Brain pericyte (primary cell): ENCODE data around the gene AHCYL2.
"Not testable (repeated sequence)": the region's sequence is repeated elsewhere in the genome, so short reads cannot be mapped to it uniquely, and the experiment has no call there.

Experiments
- DNase-seq: peaks from one replicate; pipeline ENCODE4 v3.0.0-alpha.2; 2012; ENCODE audit warnings: low read depth, low spot score

Gene AHCYL2

DNA sequence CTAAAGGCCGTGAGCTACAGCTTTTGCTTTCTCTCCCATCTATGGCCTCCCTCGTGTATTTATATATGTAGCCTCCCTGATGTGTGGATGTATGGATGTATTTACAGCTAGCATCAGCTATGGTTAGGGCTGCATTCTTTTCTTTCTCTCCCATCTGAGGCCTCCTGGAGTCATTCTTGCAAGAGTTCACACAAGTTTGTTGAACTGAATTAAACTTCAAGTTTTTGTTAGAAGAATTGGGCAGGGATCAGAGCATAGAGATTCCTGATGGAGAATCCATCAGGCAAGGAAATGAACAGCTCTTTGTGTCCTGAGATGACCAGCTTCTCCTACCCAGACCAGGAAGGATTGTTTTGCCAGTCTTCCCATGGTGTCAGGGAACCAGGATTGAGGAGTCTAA lies 60.3 kb downstream of the AHCYL2 start:
- DNase-seq = no peak

GRCh38 chr7:129292861-129293260 lies 68.0 kb downstream of the AHCYL2 start:
- DNase-seq = no peak

DNA sequence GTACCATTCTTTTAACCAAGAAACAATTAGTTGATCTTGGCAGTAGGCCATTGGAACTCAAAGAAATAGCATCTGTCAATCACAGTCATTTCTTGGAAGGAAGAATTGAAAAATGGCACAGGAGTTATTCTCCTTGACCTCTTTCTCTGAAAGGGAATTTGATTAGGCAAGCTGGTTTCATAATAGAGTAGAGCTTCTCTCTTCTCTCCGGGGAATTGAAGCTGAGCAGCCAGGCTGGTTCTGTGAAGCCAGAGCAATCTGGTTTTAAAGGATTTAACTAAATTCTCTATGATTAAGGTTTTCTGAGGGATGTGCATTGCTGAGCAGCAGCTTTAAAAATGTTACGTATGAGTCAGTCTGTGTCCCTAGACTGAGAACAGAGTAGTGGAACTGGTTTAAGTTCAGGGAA lies 70.2 kb downstream of the AHCYL2 start:
- DNase-seq = peak; percentile 45

DNA sequence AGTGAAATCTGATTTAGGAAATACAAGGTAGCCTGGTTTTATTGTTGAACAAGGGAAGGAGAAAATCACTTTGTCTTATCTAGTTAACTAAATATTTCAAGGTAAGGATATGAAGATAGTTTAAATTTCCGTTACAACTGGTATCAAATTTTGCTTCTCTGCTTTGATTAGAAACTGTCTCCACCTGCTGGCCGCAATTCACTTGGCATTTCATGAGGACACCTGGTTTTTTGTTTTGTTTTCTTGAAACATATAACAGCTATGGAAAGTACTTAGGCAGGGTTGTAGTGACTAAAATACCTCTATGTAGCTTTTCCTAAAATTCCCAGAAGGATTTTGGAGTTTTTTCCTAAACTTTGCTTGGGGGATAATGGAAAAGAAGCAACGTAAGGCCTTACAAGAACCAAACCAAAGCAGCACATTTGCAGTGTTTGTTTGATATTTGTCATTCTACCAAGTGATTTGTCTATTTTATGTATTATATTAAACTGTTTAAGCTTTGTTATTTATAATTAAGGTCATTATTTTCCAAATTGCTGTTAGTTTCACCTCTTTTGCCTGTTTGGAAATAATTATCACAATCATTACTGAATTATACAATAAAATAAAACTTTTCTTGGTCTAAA lies 73.6 kb downstream of the AHCYL2 start:
- DNase-seq = no peak

DNA sequence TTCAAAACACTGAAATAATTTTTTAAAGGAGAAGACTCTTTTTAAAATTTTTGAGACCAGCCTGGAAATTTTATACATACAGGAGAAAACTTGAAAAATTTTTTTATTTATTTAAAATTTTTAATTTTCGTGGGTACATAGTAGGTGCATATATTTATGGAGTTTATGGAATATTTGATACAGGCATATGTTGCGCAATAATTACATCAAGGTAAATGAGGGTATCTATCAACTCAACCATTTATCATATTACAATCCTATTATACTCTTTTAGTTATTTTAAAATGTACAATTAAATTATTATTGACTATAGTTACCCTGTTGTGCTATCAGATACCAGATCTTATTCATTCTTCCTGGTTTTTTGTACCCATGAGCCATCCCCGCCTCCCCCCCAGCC lies 75.1 kb downstream of the AHCYL2 start:
- DNase-seq = no peak

DNA sequence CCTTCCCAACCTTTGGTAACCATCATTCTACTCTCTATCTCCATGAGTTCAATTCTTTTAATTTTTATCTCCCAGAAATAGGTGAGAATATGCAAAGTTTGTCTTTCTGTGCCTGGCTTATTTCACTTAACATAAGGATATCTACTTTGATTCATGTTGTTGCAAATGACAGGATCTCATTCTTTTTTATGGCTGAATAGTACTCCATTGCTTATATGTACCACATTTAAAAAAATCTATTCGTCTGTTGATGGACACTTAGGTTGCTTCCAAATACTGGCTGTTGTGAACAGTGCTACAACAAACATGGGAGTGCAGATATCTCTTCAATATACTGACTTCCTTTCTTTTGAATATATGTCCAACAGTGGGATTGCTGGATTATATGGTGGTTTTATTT lies 75.5 kb downstream of the AHCYL2 start:
- DNase-seq = not testable (repeated sequence)

DNA sequence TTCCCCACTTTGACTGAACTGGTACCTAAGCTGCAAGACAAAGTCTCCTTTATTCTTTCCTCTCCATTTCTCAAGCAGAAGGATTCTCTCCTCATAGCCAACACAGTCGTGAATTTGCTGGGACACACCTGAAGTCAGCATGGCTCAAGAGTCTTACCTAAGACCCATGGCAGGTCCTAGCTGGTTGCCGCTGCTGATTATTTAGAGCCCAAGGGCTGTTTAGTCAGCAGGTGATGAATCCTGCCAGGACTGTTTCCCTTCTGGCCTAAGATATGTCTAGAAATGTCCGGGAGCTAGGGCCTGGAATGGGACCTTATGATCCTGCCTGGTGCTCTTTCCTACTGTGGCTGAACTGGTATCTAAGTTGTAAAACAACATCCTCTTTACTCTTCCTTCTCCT lies 82.8 kb downstream of the AHCYL2 start:
- DNase-seq = no peak

DNA sequence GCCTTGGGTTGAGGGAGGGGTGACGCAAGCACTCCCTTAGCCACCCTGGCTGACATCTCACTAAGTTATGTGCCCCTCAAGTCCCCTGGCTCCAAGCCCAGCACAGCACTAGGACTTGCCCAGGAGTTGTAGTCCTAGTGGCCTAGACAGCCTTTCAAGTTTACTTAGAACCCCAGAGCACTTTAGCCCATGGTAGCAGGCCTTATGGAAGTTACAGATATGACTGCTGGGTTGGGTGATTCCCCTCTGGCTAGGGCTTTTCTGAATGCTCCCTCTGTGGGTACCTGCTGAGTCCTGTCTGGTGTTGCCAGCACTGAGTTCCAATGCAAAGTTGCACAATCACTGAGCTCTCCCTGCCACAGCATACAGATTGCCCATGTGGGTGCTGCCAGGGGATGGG lies 83.2 kb downstream of the AHCYL2 start:
- no peak for DNase-seq

GRCh38 chr7:129311429-129311828 lies 86.6 kb downstream of the AHCYL2 start:
- no peak for DNase-seq

DNA sequence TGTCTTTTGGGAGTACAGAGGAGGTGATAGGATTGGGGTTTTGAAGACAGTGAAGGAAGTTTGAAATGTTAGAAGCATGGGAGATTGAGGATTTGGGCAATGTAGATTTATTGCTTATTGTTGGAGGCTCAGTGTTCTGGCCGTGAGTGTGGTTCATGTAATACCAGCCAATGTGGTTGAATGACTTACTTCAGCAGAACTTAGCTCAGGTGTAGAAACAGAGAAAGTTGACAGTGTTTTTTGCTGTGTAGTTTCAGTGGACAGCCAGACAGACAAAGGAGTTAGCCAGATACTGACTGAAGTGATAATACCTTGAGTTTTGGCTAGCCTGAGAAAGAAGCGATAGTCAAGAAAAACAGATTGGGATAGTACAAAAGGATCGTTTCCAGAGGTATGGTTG lies 88.5 kb downstream of the AHCYL2 start:
- DNase-seq = no peak

DNA sequence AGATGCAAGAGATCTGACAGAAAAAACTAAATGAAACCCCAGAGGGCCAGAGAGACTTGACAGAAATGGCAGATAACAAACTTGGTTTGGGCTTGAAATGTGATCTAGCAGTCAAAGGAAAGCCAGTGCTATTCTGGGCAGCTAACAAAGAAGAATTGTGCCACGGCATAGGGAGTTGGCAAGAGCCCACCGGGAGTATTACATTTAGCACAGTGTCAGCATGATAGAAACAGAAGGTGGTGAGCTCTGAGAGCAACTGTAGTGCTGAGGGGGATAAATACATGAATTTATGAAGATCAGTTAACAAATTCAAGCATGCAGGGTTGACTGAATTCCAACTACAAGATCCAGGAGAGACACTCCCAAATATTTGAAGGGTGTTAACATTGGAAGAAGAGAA lies 91.1 kb downstream of the AHCYL2 start:
- no peak for DNase-seq

DNA sequence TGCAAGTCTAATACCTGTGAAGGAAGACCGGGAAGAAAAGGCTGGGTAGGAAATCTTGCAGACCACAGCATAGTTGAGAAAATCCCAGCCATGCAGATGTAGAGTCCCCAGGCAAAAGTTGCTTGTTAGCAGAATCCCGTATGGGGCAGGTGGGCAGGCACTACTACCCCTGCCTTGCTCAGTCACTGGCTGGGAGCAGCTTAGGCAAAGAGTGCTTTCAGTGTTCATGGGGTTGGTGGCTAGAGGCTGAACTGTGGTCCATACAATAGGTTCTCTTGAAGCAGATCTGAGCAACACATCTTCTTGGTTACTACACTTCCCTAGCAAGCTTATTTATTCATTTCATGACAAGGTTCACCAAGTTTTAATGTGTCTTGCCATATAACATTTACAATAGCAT lies 92.6 kb downstream of the AHCYL2 start:
- DNase-seq = no peak

DNA sequence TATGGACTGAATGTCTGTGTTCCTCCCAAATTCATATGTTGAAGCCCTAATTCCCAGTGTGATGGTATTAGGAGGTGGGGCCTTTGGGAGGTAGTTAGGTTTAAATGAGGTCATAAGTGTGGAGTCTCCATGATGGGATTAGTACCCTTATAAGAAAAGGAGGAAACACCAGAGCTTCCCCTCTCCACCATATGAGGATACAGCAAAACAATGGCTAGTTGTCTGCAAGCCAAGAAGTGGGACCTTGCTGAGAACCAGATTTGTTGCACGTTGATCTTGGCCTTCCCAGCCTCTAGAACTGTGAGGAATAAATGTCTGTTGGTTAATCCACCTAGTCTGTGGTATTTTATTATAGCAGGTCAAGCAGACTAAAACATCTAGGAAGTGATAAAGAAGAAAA lies 102.2 kb downstream of the AHCYL2 start:
- no peak for DNase-seq

DNA sequence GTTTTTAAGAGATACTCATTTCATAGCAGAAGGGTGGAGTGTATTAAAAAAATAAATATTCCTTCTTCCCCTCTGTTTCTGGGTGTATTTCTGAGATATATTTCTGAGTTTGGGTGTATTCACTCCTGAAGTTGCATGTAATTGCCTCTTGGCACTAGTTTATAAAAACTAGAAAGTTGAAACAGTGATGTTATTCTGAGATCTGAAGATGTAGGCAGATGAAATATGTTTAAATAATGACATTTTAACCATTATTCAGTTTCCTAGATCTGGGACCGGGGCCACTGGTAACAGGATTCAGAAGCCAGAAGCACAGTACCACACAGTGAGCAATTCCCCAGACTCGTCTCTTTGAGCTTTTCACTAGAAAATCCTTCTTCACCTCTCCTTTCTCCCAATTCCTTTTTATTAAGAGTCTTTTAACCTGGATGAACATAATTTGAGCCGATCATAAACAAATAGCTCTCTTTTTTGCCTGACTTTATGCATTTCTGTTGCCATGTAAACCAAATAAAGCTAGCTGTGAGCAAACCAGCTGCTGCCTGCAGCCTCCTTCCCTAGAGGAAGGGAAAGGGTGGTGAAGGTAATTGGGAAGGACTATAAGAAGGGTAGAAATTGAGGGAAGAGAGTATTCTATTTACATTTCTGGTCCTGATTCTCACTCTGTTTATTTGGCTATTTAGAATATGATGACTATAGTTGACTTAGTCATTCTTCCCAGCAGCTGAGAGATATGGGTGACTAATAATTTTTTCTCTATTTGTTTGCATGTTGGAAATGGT lies 107.6 kb downstream of the AHCYL2 start:
- DNase-seq = no peak

- DNase-seq = no peak
Observed at GRCh38 chr7:129334473-129334872, 109.6 kb downstream of the AHCYL2 start.

- no peak for DNase-seq
Observed at GRCh38 chr7:129338450-129338849, 113.6 kb downstream of the AHCYL2 start.

DNA sequence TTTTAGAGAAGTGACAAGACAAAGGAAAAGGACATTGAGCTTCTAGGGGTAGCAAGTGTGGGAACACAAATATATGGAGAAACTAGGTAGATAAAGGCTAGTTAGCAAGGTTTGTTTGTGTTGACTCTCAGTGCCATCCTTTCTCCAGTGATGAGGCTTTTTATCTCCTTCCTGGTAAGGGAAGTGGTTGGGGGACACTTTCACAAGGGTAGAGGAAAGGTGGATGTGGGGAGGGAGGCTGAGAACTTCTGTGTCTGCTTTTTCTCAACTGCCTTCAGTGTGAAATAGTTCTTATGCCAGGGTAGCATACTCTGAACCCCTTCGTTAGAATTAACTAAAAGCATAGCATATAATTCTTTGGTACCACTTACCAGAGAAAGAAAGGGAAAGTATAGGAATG lies 116.4 kb downstream of the AHCYL2 start:
- DNase-seq = no peak

- DNase-seq = no peak
Observed at GRCh38 chr7:129341816-129342806, 117.3 kb downstream of the AHCYL2 start.

DNA sequence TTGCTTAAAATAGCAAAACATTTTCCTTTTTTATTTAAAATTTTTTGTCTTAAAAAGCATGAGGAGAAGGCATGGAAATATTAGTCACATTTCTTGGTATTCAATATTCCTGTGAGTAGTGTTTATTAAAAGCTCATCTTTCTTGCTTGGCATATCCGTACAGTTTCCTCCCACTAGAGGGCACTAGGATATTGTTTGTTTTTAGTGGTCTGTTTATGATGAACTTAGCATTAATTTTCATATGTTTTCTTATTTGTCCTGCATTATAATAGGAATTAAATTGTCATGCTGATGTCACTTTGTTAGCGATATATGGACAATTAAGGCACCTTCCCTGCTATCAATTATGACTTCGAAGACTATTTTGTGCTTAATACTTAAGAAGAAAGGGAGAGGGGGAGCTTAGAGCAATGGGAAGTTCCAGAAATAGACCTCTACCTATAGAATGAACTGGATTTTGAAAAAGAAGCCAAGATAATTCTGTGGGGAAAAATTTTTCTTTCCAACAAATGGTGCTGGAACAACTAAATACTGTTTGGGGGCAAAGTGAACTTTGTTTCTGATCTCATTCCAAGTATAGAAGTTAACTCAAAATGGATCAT lies 118.4 kb downstream of the AHCYL2 start:
- no peak for DNase-seq

GRCh38 chr7:129347330-129347729 lies 122.5 kb downstream of the AHCYL2 start:
- DNase-seq = no peak

GRCh38 chr7:129348023-129348740 lies 123.4 kb downstream of the AHCYL2 start:
- no peak for DNase-seq
